GM19043 (cell line): ENCODE measurements around the gene TMEFF1.

ENCODE experiments used
- ATAC-seq: cut with Tn5 transposase; IDR thresholded peaks from one replicate; pipeline ENCODE4 v1.9.1; 2021; ENCODE audit warnings: low read depth; ENCODE audit not compliant: unreplicated experiment

Gene TMEFF1

DNA sequence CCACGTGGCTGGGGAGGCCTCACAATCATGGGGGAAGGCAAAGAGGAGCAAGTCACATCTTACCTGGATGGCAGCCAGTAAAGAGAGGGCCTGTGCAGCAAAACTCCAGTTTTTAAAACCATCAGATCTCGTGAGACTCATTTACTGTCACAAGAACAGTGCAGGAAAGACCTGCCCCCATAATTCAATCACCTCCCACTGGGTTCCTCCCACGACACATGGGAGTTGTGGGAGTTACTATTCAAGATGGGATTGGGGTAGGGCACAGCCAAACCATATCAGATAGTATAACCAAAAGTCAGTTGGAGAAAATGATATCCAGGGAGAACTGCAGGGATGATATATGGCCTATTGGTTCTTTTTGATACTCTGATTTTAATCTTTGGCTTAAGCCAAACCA, 94.9 kb downstream of the TMEFF1 start:
- no peak for ATAC-seq

DNA sequence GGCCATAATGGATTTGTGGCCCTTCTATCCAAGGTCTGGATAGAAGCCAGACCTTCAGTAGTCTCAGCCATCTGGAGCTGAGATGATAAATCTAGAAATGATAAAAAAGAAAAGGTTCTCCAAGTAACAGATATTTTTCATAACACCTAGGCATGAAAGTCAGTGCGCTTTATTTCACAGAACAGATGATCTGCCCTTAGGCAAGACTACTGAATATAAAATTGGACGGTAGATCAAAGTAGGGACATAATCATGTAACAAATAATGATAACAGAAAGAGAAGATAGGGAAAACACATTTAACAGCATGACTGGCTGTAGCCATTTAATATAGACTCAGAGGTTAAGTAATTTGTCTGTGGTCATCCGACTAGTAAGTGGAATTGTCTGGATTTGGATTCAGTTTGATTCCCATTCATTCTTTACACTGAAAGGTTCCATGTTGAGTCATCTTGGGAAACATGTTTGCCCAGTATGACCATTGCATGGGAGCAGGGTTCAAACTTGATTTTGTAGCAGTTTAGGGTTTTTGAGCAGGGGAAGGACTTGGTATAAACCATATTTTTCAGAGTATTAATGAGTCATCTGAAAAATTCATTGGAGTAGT, 100.8 kb downstream of the TMEFF1 start:
- no peak for ATAC-seq

DNA sequence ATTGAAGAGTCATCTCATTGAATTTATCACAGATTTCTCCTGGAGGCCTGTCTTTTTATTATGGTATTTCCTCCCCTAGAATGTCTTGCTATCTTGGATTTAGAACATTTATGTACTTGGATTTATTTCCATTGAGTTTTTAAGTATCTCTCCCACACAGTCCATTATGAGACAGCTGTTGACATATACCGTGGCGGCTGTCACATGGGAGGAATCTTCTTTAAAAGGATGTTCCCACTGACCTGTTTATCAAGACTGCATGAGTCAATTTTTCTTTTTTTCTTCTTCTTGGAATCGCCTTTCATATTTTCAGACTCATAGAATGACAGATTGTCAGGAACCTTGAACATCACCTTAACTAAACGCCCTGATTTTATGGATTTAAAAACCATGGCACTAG, 102.1 kb downstream of the TMEFF1 start:
- ATAC-seq, result no peak

DNA sequence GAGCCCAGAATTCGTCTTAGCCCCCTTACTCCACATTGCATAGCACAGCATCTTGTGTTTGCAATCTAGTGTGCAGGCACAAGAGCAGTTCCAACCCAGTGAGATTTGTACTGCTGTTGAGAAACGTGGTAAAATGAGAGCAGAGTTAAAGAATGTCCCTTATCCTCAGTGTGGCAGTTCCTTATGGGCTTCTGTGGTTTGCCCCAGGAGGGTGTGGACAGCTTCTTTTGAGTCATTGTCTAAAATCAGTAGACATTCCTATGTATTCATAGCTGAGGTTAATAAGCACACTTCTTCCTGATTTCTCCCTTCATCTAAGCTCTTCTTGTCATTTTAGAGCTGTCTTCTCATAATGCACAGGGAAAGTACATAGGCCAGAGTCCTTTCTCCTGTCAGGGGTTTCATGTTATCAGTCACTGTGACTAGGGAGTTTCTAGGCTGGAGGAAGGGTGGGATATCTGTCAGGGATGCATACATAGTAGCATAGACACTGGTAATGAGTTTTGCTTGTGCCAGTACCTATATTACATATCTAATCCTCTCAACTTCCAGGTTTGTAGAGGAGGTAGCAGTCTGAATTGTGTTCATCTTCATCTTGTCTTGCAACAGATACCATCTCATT, 102.9 kb downstream of the TMEFF1 start:
- no peak for ATAC-seq

GRCh38 chr9:100577776-100578448, 105.0 kb downstream of the TMEFF1 start, which contains the start of gene CAVIN4:
CAVIN4 (plus strand) TSS chr9:100578079; CDS start chr9:100578144, 65 bp downstream.
- no peak for ATAC-seq

GRCh38 chr9:100578610-100579009, 105.7 kb downstream of the TMEFF1 start:
- no peak for ATAC-seq

DNA sequence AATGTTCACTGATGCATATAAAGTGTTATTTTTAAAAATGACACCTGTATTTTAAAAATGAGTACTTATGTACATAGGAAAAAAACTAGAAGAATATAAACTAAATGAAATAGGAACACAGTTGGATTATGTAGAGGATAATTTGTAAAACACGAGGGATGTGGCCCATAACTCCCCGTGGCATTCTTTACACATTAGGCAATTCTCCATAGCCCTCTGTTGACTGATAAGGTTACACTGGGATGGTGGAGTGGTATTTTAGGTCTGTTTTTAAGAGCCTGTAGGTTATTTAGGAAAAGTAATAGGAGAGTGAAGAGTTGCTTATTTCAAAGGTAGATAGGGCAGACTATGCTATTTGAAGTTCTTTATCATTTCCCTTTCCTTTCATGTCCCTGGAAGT, 106.7 kb downstream of the TMEFF1 start:
- ATAC-seq, result no peak

- ATAC-seq, result no peak
Observed at GRCh38 chr9:100580257-100580656, 107.3 kb downstream of the TMEFF1 start.

DNA sequence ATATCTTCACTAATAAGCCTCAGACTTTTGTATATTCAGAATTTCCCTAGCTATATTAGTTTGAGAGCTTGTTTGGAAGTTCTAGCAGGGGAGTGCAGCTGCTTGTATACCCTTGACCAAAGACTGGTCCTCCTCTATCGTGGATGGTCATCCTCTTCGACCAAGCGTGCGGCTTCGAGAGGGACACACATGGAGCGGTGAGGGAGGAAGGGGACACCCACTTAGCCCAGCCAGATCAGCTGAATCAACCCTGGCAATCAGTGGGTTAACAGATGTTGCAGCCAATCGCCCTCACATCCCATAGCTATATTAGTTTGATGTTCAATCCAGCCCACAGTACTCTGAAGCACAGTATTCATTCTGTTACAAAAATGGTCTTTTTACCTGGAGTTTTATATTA, 108.1 kb downstream of the TMEFF1 start:
- no peak for ATAC-seq

DNA sequence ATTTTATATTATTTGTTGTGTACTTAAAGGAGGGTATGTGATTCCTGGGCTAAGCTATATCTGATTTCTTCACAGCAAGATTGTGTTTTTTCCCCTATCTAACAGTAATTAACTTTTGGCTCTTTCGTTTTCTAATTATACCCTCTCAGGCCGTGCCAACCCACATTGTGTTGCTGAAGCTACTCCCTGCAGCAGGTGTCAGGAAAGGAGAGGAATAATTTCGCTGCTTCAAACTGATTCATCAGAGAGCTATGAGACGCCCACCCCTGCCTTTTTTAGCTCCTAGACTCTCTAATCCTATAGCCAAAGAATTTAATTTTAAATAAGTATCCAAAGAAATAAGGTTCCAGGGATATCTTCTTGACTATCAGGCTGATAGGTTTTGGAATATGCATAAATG, 108.7 kb downstream of the TMEFF1 start:
- no peak for ATAC-seq

GRCh38 chr9:100583014-100583802, 110.3 kb downstream of the TMEFF1 start:
- ATAC-seq, result no peak

GRCh38 chr9:100584951-100585350, 112.0 kb downstream of the TMEFF1 start:
- no peak for ATAC-seq

DNA sequence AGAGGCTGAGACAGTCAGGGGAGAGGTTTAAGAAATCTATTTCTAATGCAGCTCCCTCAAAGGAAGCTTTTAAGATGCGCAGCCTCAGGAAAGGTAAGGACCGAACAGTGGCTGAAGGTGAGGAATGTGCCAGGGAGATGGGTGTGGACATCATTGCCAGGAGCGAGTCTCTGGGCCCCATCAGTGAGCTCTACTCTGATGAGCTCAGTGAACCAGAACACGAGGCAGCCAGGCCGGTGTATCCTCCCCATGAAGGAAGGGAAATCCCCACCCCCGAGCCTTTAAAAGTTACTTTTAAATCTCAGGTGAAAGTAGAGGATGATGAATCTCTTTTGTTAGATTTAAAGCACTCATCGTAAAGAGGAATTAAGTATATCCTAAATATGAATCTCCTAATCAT, 113.1 kb downstream of the TMEFF1 start:
- ATAC-seq, result no peak

- no peak for ATAC-seq
Observed at GRCh38 chr9:100587375-100587774, 114.4 kb downstream of the TMEFF1 start.

- no peak for ATAC-seq
Observed at GRCh38 chr9:100589582-100589981, 116.6 kb downstream of the TMEFF1 start.

DNA sequence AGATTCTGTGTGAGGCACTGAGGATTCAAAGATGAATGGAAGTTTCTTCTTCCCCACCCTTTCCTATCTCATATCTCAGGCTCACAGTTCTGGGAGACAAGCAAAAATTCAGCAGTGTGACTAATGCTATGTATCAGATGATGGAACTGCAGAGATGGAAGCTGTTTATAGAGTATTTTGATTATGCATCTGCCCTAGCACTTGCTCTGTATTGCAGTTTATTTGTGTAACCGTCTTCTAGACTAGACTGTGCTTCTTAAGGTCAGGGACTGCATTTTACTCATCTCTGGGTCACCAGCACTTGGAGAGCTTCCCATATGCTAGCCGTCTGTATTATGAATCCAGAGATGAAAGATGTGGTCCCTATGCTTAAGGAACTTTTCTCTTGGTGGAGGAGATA, 117.5 kb downstream of the TMEFF1 start:
- no peak for ATAC-seq

GRCh38 chr9:100591139-100591538, 118.2 kb downstream of the TMEFF1 start:
- no peak for ATAC-seq

GRCh38 chr9:100591639-100592412, 118.9 kb downstream of the TMEFF1 start:
- ATAC-seq, result no peak

DNA sequence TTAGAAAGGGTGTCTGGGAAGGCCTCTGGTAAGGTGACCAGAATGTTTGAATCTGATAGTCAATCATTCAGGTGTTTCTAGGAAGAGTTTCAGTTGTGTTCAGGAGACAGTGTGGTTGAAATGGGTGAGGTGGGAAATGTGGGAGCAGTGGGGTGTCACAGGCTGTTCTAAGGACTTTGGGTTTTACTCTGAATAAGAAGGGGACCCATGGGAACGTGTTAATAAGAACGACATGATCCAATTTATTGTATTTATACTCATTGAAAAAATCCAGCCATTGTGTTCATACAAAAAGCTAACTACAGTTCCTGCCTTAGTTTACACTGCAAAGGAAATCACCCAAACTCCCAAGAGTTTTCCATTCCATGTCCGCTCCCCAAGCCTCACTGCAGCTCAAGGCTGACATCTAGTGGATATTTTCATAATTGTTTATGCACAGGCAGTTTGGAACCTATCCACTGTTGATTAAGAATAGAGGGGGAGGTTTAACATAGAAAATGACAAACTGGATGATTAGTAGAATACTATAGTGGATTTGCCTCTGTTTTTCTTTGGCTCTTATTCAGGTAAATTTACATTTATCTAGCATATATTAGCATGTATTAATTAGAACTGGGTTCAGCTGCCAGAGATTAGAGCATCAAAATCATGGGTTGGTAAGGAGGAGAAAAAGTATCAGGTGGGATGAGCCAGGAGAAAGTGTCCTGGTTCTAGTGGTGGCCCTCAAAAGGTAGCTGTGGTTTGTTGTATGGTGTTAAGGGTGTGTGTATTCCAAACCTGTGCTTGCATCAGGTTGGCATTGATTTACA, 122.6 kb downstream of the TMEFF1 start:
- no peak for ATAC-seq

- ATAC-seq, result no peak
Observed at GRCh38 chr9:100597236-100597635, 124.3 kb downstream of the TMEFF1 start.
